ENCODE data around the gene LRRC9.
A peak's percentile ranks its signal among the peaks of the same experiment; 100 is the strongest.

LRRC9 gene

DNA sequence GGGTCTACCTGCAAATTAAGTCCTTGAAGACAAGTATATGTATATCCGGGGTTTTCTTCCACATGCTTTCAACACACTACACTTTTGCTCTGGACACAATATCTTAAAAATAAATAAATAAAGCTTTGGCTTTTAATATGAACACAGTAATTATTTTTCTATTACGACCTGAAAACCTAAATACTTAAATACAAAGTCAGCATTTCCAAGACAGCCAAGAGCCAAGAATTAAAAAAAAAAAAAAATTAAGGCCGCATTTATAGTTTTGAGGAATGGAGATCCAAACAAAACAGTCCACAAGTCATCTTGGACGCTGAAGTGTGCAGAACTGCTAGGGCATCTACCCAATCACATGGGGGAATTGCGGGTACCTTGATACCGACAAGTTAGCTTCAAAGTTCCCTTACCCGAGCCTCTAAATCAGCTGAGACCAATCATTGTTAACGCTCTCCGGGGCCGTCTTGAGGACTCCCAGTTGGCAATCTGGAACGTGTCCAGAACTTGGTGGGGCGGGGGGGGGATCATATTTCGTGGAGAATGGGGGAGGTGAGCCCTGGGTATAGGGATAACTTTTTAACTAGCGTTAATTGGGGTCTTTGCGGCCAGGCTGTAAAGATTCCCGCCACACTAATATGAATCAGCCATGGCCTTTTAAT lies 171.0 kb downstream of the LRRC9 start:
- DNase-seq (ENCODE audit: low read depth) = peak; percentile 61
- TF ChIP-seq MAX (IDR thresholded peaks at IDR 0.05; ENCODE audit: low read depth, low read length) = peak; percentile 36; the same call in 1 of the 2 replicates
- no peak for TF ChIP-seq MYC (IDR thresholded peaks at IDR 0.05; ENCODE audit: low read depth, low read length)
- H3K4me3 ChIP-seq (ENCODE audit: low read depth, low read length) = peak overlapping the region; percentile 99

DNA sequence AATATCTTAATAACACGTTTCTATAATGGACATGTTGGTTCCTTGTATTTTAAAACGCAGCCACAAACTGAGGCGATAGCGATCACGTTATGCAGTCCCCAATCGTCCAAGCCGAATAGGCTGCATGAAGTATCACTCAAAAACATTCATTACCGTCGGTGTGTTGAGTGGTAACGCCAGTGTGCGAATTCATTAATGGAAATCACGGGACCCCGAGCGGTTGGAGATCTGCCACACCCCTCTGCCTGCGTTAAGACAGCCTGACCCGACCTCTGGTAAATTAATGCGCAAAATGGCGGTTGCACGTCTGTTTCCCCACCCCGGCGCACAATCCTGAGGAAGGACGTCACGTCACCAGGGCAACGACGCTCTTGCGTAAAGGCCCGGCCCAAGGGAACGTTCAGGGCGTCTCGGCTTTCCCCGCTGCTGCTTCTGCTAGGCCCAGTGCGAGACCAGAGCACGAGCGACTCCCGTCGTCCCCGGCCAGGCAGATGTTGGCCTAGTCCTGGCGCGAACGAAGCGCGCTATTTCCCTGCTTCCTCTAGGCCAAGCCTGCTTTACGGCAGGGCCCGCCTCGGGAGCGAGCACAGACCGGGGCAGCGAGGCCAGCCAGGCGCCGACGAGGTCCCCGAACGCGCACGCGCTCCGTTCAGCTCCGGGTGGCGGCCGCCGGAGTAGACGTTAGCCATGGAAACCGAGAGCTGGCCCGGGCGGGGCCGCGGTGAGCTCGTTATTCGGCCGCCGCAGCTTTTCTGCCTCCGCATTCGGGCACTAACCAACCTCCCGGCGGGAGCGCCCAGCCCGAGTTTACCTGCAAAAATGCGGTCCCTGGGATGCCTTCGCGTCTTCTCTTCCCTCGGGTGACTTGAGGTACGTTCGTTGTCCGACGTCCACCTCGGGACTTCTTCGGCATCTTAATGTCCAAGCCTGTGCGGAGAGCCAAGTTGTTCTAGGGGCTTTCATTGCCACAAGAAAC lies 171.9 kb downstream of the LRRC9 start, which contains the start of gene PCNX4:
Gene PCNX4 (plus strand): TSS at position 374 of the 976 bp plus-strand sequence. CDS start 15,716 bp downstream, outside the sequence.
- peak; percentile 99 for DNase-seq (ENCODE audit: low read depth)
- peak within 1 kb of the TSS; percentile 99 for H3K4me3 ChIP-seq (ENCODE audit: low read depth, low read length)
- TF ChIP-seq MYC (IDR thresholded peaks at IDR 0.05; ENCODE audit: low read depth, low read length) (peak; percentile 42; the same call in 1 of the 2 replicates), CTCF (IDR thresholded peaks at IDR 0.05; ENCODE audit: low read depth, low read length) (no peak), POLR2A (IDR thresholded peaks at IDR 0.05; ENCODE audit: extremely low read depth, insufficient read length) (peak; percentile 85), MAX (IDR thresholded peaks at IDR 0.05; ENCODE audit: low read depth, low read length) (peak; percentile 74)

DNA sequence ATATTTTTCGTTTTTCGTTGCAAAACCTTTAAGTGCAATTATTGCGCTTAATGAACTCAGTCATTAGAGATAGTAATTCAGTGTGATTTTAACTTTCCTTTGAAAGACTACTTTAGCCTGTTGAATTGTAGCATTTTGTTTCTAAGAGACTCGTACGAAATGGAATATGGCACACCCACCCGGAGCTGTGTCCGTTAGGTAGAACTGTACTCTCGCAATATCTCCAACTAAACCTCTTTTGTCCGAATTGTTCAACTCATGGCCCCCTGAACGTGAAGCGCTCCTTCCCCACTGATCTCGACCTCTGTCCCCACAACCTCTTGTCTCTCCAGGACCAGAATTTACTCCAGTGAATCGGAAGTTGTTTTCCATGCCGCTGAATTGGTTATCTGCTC lies 172.6 kb downstream of the LRRC9 start:
- TF ChIP-seq CTCF (IDR thresholded peaks at IDR 0.05; ENCODE audit: low read depth, low read length) = no peak
- TF ChIP-seq POLR2A (IDR thresholded peaks at IDR 0.05; ENCODE audit: extremely low read depth, insufficient read length) = no peak
- 0 out of 2 replicates have a peak, but pooled peaks have one; percentile 2 for TF ChIP-seq MAX (IDR thresholded peaks at IDR 0.05; ENCODE audit: low read depth, low read length)
- no peak for TF ChIP-seq MYC (IDR thresholded peaks at IDR 0.05; ENCODE audit: low read depth, low read length)
- peak overlapping the region; percentile 99 for H3K4me3 ChIP-seq (ENCODE audit: low read depth, low read length)
- DNase-seq (ENCODE audit: low read depth) = peak; percentile 61

- peak overlapping the region; percentile 99 for H3K4me3 ChIP-seq (ENCODE audit: low read depth, low read length)
- peak; percentile 15 for DNase-seq (ENCODE audit: low read depth)
- 0 out of 2 replicates have a peak, but pooled peaks have one; percentile 1 for TF ChIP-seq MAX (IDR thresholded peaks at IDR 0.05; ENCODE audit: low read depth, low read length)
- TF ChIP-seq MYC (IDR thresholded peaks at IDR 0.05; ENCODE audit: low read depth, low read length) = no peak
- no peak for TF ChIP-seq POLR2A (IDR thresholded peaks at IDR 0.05; ENCODE audit: extremely low read depth, insufficient read length)
- no peak for TF ChIP-seq CTCF (IDR thresholded peaks at IDR 0.05; ENCODE audit: low read depth, low read length)
These were observed 173.1 kb downstream of the LRRC9 start for GRCh38 chr14:60093080-60093479.

GRCh38 chr14:60093606-60094005 lies 173.7 kb downstream of the LRRC9 start:
- H3K4me3 ChIP-seq (ENCODE audit: low read depth, low read length) = peak overlapping the region; percentile 99
- DNase-seq (ENCODE audit: low read depth) = peak; percentile 55

More at GRCh38 chr14:60093606-60094005, 173.7 kb downstream of the LRRC9 start:
- TF ChIP-seq MYC (IDR thresholded peaks at IDR 0.05; ENCODE audit: low read depth, low read length) (no peak), POLR2A (IDR thresholded peaks at IDR 0.05; ENCODE audit: extremely low read depth, insufficient read length) (no peak), CTCF (IDR thresholded peaks at IDR 0.05; ENCODE audit: low read depth, low read length) (no peak), MAX (IDR thresholded peaks at IDR 0.05; ENCODE audit: low read depth, low read length) (no peak)

Measured in NB4 (cell line).